Stimulated activated CD4-positive, alpha-beta T cell treated with anti-CD3 and anti-CD28 coated beads, Interleukin-1b, Interleukin-23, amount 100 ng/mL, for 4 hours (primary cell): Measurements from ENCODE around the gene CACNA1G.

Experiments used
- DNase-seq, 2 donors: peaks; one replicate each; pipeline ENCODE4 v3.0.0-alpha.2; 2020; ENCODE audit warnings: low read depth in 2 of 2

CACNA1G gene

GRCh38 chr17:50568659-50569058, 8.1 kb downstream of the CACNA1G start:
- DNase-seq = no peak

DNA sequence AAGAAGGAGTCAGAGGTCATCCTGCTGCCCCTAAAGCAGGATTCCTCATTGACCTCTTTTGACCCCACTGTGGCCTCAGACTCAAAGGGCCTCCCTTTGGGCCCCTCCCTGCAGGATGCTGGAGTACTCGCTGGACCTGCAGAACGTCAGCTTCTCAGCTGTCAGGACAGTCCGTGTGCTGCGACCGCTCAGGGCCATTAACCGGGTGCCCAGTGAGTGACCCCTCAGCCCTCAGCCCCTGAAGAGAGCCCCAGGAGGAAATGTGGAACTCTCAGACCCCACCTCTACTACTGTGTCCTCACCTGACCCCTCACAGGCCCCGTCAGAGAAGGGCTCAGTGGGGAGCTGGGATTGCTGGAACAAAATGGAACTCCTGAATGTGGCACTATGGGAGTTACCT, 9.1 kb downstream of the CACNA1G start:
- no peak for DNase-seq

DNA sequence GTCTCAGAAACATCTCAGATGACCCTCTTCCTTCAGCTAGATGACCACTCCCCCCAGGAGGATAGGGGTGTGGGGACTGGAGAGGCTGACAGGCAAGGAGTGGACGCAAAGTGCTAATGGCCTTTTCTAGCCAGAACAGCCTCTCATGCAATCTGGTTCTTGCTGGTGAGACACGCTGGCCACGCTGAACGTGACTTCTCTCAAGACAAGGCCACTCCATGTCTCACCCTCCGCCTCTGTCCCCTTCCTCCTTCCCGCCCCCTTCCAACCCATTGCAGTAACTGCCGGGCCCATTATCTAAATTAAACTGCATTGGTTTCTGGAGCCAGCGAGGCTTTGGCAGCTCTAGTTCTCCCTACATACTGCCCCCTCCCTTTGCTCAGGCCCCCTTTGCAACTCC, 9.5 kb downstream of the CACNA1G start:
- no peak for DNase-seq

- DNase-seq = no peak
Observed at GRCh38 chr17:50570528-50570927, 10.0 kb downstream of the CACNA1G start.

GRCh38 chr17:50571681-50572080, 11.2 kb downstream of the CACNA1G start:
- DNase-seq = no peak

GRCh38 chr17:50572541-50572940, 12.0 kb downstream of the CACNA1G start:
- DNase-seq = no peak

GRCh38 chr17:50573866-50574611, 13.5 kb downstream of the CACNA1G start:
- DNase-seq = no peak

GRCh38 chr17:50575581-50576210, 15.2 kb downstream of the CACNA1G start:
- DNase-seq = no peak

DNA sequence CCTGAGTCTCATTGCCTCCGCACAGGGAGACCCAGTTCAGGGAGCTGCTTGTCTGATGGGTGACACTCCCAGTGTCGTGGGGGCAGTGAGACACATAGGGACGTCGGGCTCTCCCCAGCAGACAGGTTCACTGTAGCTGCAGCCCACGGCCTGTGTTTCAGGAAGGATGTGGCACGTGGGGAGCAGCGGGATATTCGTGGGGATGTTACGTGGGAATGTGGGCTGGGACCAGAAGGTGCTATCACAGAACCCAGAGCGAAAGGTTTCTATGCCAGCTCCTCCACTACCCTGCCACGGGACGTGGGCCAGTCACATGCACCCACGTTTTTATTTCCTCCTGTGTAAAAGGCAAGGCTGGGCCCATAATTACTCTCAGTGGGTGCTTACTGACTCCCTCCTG, 16.3 kb downstream of the CACNA1G start:
- DNase-seq = no peak

DNA sequence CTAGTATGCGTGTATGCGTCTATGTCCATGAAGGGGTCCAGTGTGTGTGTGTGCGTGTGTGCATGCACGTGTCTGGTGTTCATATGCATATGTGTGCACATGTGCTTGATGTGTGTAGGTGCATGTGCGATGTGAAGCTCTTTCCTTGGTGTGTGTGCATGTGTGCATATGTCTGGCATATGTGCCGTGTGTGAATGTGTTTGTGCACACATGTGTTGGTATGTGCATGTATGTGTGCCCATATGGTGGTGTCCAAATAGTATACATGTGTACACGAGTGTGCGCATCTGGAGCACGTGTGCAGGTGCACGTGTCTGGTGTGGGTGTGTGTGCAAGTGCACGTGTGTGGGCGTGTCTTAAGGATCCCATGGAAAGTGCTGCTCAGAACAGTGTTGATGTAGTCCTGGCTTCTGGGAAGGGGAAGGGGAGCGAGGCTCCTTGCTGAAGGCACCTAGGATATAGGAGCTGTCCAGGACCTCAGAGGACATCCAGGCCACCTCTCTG, 17.0 kb downstream of the CACNA1G start:
- no peak for DNase-seq

GRCh38 chr17:50578173-50578572, 17.7 kb downstream of the CACNA1G start:
- DNase-seq = no peak

GRCh38 chr17:50579399-50579798, 18.9 kb downstream of the CACNA1G start:
- DNase-seq = no peak

GRCh38 chr17:50580646-50581045, 20.1 kb downstream of the CACNA1G start:
- DNase-seq = no peak

DNA sequence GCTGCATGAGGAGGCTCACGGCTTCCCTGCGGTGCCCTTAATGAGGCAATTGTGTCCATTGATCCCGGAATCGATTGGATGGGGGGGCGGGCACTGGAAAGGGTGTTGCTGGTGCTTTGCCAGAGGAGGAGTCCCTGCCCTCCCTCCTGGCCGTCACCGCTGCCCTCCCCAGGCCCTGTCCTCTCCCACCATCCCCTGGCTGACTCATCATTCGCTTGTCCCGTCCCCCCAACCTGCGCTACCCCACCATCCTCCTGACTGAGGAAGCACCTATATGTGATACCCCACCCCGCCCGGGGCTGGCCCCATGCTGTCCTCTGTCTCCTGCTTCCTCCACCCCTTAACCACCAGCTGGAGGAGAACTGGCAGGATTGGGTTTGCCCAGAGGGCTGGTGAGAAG, 20.8 kb downstream of the CACNA1G start:
- DNase-seq = no peak

DNA sequence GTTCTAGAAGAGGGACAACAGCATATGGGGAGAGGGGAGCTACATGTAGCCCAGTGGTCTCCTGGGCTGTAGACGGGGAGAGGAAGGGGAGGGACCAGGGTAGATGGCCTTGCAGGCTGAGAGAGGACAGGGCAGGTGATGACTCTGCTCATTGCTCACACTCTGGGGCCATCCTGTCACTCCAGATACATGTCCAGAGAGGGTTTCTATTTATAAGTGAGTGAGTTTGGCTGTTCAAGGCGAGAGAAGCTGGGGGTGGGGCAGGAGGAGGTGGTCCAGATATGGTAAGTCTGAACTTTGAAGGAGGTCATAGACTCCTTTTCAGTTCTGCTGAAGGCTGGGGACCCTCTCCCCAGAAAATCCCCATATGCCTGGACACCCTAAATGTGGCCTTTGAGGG, 22.2 kb downstream of the CACNA1G start:
- no peak for DNase-seq

DNA sequence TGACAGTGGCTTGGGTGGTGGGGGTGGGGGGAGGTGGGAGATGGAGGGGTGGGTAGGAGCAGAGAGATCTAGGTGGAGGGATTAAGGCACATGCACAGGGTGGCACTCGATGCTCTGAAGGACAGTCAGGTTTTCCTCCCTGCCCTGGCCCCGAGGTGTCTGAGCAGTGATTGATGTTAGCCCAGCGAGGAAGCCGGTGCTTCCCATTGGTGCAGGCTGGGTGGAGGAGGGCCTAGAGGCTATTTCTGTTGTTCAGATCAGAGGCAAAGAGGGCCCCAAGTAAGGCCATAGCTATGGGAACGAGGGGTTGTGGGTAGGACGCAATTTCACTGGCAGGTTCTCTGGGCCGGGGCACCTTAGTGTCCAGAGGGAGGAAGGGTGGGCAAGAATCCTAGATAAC, 23.1 kb downstream of the CACNA1G start:
- no peak for DNase-seq

DNA sequence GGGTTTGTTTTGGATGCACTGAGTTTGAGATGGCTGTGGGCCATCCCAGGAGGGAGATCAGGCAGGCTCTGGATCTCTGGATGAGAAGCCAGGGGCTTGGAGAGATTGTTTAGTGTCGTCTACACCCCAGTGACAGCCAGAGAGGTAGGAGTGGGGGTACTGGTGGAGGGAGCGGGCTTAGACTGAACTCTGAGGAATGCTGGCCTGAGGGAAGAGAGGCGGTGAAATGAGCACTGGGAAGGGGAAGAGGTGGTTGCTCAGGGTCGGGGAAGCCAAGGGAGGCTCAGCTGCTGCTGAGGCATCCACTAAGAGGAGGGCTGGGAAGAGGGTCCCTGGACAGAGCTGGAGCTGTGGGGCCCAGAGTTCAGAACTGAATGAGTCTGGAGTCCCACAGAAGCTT, 23.6 kb downstream of the CACNA1G start:
- no peak for DNase-seq

- DNase-seq = no peak
Observed at GRCh38 chr17:50584749-50585148, 24.2 kb downstream of the CACNA1G start.

- no peak for DNase-seq
Observed at GRCh38 chr17:50585346-50585745, 24.8 kb downstream of the CACNA1G start.

- DNase-seq = no peak
Observed at GRCh38 chr17:50585891-50586290, 25.4 kb downstream of the CACNA1G start.

- no peak for DNase-seq
Observed at GRCh38 chr17:50586421-50587247, 26.1 kb downstream of the CACNA1G start.

DNA sequence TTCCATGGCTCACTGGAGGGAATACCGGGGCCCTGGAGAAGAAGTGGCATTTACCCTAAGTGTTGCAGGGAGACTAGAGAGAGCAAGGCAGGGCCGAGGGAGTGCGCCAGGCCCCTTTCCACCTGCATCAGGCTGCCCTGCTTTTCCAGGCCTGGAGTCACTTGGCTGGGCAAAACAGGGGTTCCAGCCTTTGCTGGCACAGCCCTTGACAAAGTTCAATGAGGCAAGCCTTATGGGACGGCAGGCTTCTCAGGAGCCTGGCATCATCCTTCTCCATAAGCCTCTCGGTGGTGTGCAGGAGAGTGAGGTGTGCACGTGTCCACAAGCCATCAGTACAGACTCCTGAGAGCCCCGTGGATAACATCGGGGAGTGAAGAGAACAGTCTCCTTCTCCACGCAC, 27.1 kb downstream of the CACNA1G start:
- no peak for DNase-seq
